ENCODE results near the gene KLRD1.
"Not testable (repeated sequence)": the region's sequence is repeated elsewhere in the genome, so short reads cannot be mapped to it uniquely, and the experiment has no call there.

The KLRD1 gene

GRCh38 chr12:10339053-10339840 is 31.6 kb downstream of the KLRD1 start:
- DNase-seq = no peak

- not testable (repeated sequence) for DNase-seq
Measured at GRCh38 chr12:10340946-10341345, 33.3 kb downstream of the KLRD1 start.

- no peak for DNase-seq
Measured at GRCh38 chr12:10341892-10342509, 34.3 kb downstream of the KLRD1 start.

GRCh38 chr12:10351457-10351856 is 43.8 kb downstream of the KLRD1 start:
- DNase-seq = not testable (repeated sequence)

GRCh38 chr12:10354071-10354470 is 46.4 kb downstream of the KLRD1 start:
- DNase-seq = no peak

GRCh38 chr12:10354502-10354901 is 46.8 kb downstream of the KLRD1 start:
- DNase-seq = no peak

- no peak for DNase-seq
Measured at GRCh38 chr12:10358131-10358530, 50.5 kb downstream of the KLRD1 start.

- no peak for DNase-seq
Measured at GRCh38 chr12:10358969-10359368, 51.3 kb downstream of the KLRD1 start.

GRCh38 chr12:10361084-10361483 is 53.4 kb downstream of the KLRD1 start:
- DNase-seq = no peak

GRCh38 chr12:10361622-10362021 is 54.0 kb downstream of the KLRD1 start:
- no peak for DNase-seq

GRCh38 chr12:10362325-10362724 is 54.7 kb downstream of the KLRD1 start:
- DNase-seq = no peak

GRCh38 chr12:10362828-10363657 is 55.4 kb downstream of the KLRD1 start:
- DNase-seq = no peak

- DNase-seq = no peak
Measured at GRCh38 chr12:10363658-10363913, 55.9 kb downstream of the KLRD1 start.

GRCh38 chr12:10363914-10364814 is 56.5 kb downstream of the KLRD1 start:
- DNase-seq = no peak

GRCh38 chr12:10364815-10365622 is 57.3 kb downstream of the KLRD1 start:
- DNase-seq = peak; percentile 24

GRCh38 chr12:10365696-10366405 is 58.2 kb downstream of the KLRD1 start:
- no peak for DNase-seq

- DNase-seq = no peak
Measured at GRCh38 chr12:10366875-10367274, 59.2 kb downstream of the KLRD1 start.

- not testable (repeated sequence) for DNase-seq
Measured at GRCh38 chr12:10367714-10368113, 60.0 kb downstream of the KLRD1 start.

- no peak for DNase-seq
Measured at GRCh38 chr12:10368206-10369171, 60.8 kb downstream of the KLRD1 start.

All from GOT3 (cell line).